T-cell (primary cell): Measurements from ENCODE around the gene OSBPL5. TPM values are rescaled to one million over a fixed set of nuclear protein-coding genes. Genes with fewer than 3 reads are reported as not detected.
"Not testable (repeated sequence)": the region's sequence is repeated elsewhere in the genome, so short reads cannot be mapped to it uniquely, and the experiment has no call there.

ENCODE experiments used
- ATAC-seq, 4 experiments: fragments of 200-7000 bp in 3 of 4; fragments of 150-1000 bp in 1 of 4; cut with Tn5 transposase; replicated peaks in 1 of 4; 1 replicate in 3 of 4; 2 replicates in 1 of 4; pipeline ENCODE4 v1.10.0; 2021; ENCODE audit warnings: moderate library complexity in 3 of 4, mild to moderate bottlenecking in 2 of 4, moderate number of reproducible peaks in 1 of 4
- CTCF ChIA-PET, 2 donors: fragments of 300-600 bp; sonication (Branson Sonifier 250); formaldehyde crosslinking; loops; one replicate each; lab custom pipeline; 2022; ENCODE audit warnings: antibody characterized with exemption in 2 of 2; lab: Charles Lee
- POLR2A ChIA-PET, 2 donors: fragments of 300-600 bp; sonication (Branson Sonifier 250); formaldehyde crosslinking; loops; one replicate each; lab custom pipeline; 2022; ENCODE audit warnings: antibody characterized with exemption in 2 of 2; lab: Charles Lee
- DNase-seq, 35 experiments: peaks; one replicate each; pipeline versions ENCODE4 v3.0.0 to v3.0.0-alpha.2; 2013 to 2023
- H3K27ac ChIP-seq: one replicate; pipeline ENCODE4 v1.5.1; 2013; ENCODE audit warnings: low read length
- H3K27me3 ChIP-seq, 2 experiments: replicated peaks in 1 of 2; 1 replicate in 1 of 2; 2 replicates in 1 of 2; pipeline versions ENCODE4 v1.6.1 to v1.7.0; 2013; ENCODE audit warnings: low read length in 1 of 2, mixed read lengths in 1 of 2; ENCODE audit not compliant: control insufficient read depth in 2 of 2, insufficient read depth in 2 of 2; ENCODE audit errors: extremely low read depth in 1 of 2
- H3K36me3 ChIP-seq, 2 donors: 1 replicate in 1 of 2; 2 replicates in 1 of 2; pipeline versions ENCODE4 v1.6.1 to v1.7.0; 2013; ENCODE audit warnings: low read length in 1 of 2; ENCODE audit not compliant: control insufficient read depth in 2 of 2, insufficient read depth in 1 of 2; ENCODE audit errors: extremely low read depth in 1 of 2
- H3K4me1 ChIP-seq, 2 experiments: 1 replicate in 1 of 2; 2 replicates in 1 of 2; pipeline versions ENCODE4 v1.6.1 to v1.7.0; 2013; ENCODE audit warnings: low read length in 2 of 2, mixed read lengths in 1 of 2; ENCODE audit not compliant: insufficient read depth in 2 of 2, control insufficient read depth in 1 of 2; ENCODE audit errors: extremely low read depth in 1 of 2
- H3K4me3 ChIP-seq, 2 donors: 1 replicate in 1 of 2; 2 replicates in 1 of 2; pipeline versions ENCODE4 v1.5.1 to v1.7.0; 2013; ENCODE audit warnings: mild to moderate bottlenecking in 2 of 2, low read length in 1 of 2, moderate library complexity in 1 of 2; ENCODE audit not compliant: control insufficient read depth in 1 of 2; ENCODE audit errors: extremely low read depth in 1 of 2
- H3K9me3 ChIP-seq: 2 replicates; pipeline ENCODE4 v1.7.0; 2013
- H3K27ac Mint-ChIP-seq, 2 donors: one replicate each; pipeline ENCODE4 v1.8.0; 2020 to 2021; ENCODE audit warnings: mild to moderate bottlenecking in 2 of 2, mixed read lengths in 2 of 2
- H3K27me3 Mint-ChIP-seq, 2 donors: one replicate each; pipeline ENCODE4 v1.8.0; 2021 to 2022; ENCODE audit warnings: mixed read lengths in 2 of 2
- H3K36me3 Mint-ChIP-seq: one replicate; pipeline ENCODE4 v1.8.0; 2021; ENCODE audit warnings: mixed read lengths
- H3K4me1 Mint-ChIP-seq, 3 donors: one replicate each; pipeline ENCODE4 v1.8.0; 2020 to 2022; ENCODE audit warnings: mixed read lengths in 3 of 3, mild to moderate bottlenecking in 1 of 3
- H3K4me3 Mint-ChIP-seq, 3 donors: one replicate each; pipeline ENCODE4 v1.8.0; 2020 to 2022; ENCODE audit warnings: mild to moderate bottlenecking in 3 of 3, mixed read lengths in 3 of 3, moderate library complexity in 3 of 3
- H3K9me3 Mint-ChIP-seq, 3 donors: one replicate each; pipeline ENCODE4 v1.8.0; 2020 to 2022; ENCODE audit warnings: mixed read lengths in 3 of 3
- WGBS: methylation state at CpG from one replicate; pipeline ENCODE4 v1.1.5; 2013; ENCODE audit warnings: missing lambda C conversion rate; ENCODE audit not compliant: insufficient coverage; 5-methylcytosine and 5-hydroxymethylcytosine counted together
- total RNA-seq, 35 experiments: library from RNA in 6 of 35; stranded (reverse) in 6 of 35; fragments of 120-200 nt in 1 of 35; gene quantifications; one replicate each; pipeline versions ENCODE4 v1.2.1 to v1.2.4 and lab custom pipeline; 2013 to 2026

The OSBPL5 gene
- total RNA-seq, 5 donors from 2014 or later (not counting 1 experiment from before 2014, with no cell fraction given), result 11.2 to 41.5 (median 20.9) TPM

DNA sequence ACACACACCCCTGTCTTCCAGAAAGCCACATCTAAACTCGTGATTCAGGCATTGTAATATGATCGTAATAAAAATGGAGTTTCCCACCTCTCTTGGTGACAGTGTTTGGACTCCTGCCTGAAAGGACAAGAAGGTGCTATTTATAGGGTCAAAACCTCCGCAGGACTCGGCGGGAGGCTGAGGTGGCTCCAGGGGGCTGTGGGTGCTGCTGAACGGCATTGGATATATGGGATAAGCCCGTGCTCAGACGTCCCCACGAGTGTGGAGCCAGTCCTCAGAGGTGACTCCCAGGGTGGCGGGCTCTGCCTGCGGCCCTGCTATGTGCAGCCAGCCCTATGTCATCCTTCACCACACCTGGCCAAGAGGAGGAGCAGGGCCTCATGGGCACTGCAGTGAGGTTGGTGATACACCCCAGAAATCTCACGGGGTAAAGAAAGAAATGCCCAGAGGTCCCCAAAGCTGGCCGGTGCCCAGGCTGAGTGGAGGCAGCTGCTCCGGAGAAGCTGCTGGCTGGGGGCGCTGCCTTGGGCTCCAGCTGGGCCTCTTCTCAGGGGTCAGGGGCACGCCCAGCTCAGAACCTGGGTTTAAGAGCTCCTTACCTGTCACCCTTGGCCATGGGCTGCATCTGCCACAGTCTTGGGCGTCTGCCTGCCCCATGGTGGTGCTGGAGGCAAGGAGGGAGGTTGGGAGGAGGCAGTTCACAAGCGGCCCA is 5.1 kb upstream of the OSBPL5 start:
- POLR2A ChIA-PET, result no interaction called here
- CTCF ChIA-PET, result no interaction called here
- WGBS, result 66% methylated on average over 14 of the region's 18 CpGs

GRCh38 chr11:3169255-3170043 is 4.3 kb upstream of the OSBPL5 start:
- peak in 1 of 4 experiments; percentile 23 for ATAC-seq
- CTCF ChIA-PET, result interaction anchor here in 1 of 2 donors (0.7 kb wide), 1 partner anchor 78 kb away, joined by 8 read pairs; no protein-coding TSS in a partner anchor
- Mint-ChIP-seq H3K27ac (no peak overlapping the region), H3K4me1 (peaks cover 16 to 25% (median 25%) of the 10 kb centered on the region in 3 donors), H3K4me3 (peak overlapping the region; percentile 43 to 73 (median 61)), H3K36me3 (no peaks in the 10 kb centered on the region), H3K9me3 (no peaks in the 10 kb centered on the region), H3K27me3 (peaks cover 8 to 43% of the 10 kb centered on the region in 2 donors)
- DNase-seq, result no peak
- Histone ChIP-seq H3K36me3 (no peaks in the 10 kb centered on the region), H3K4me3 (peak overlapping the region; percentile 18 to 65), H3K4me1 (peaks cover 16 to 55% of the 10 kb centered on the region in 2 experiments), H3K9me3 (no peaks in the 10 kb centered on the region), H3K27me3 (peaks cover 0 to 69% of the 10 kb centered on the region in 2 experiments), H3K27ac (no peak overlapping the region)
- POLR2A ChIA-PET, result no interaction called here
- WGBS, result 10% methylated on average over 28 of the region's 31 CpGs

More for the DNA sequence above, 5.1 kb upstream of the OSBPL5 start:
- peak overlapping the region; percentile 43 to 73 (median 61) for H3K4me3 Mint-ChIP-seq
- no peak for DNase-seq
- Histone ChIP-seq H3K4me1 (peaks cover 16 to 52% of the 10 kb centered on the region in 2 experiments), H3K36me3 (no peaks in the 10 kb centered on the region), H3K27me3 (peaks cover 0 to 69% of the 10 kb centered on the region in 2 experiments), H3K4me3 (no peak overlapping the region), H3K27ac (no peak overlapping the region), H3K9me3 (no peaks in the 10 kb centered on the region)
- peaks cover 8 to 43% of the 10 kb centered on the region in 2 donors for H3K27me3 Mint-ChIP-seq
- no peak for ATAC-seq
- no peaks in the 10 kb centered on the region for H3K36me3 Mint-ChIP-seq
- H3K9me3 Mint-ChIP-seq, result no peaks in the 10 kb centered on the region
- peaks cover 16 to 25% (median 25%) of the 10 kb centered on the region in 3 donors for H3K4me1 Mint-ChIP-seq
- no peak overlapping the region for H3K27ac Mint-ChIP-seq

GRCh38 chr11:3168742-3169254 is 3.7 kb upstream of the OSBPL5 start:
- not testable (repeated sequence) for H3K9me3 ChIP-seq, H3K27ac Mint-ChIP-seq, DNase-seq, ATAC-seq, H3K36me3 ChIP-seq, H3K27ac ChIP-seq, H3K9me3 Mint-ChIP-seq, H3K36me3 Mint-ChIP-seq
- peaks cover 19 to 29% (median 28%) of the 10 kb centered on the region in 3 donors for H3K4me1 Mint-ChIP-seq
- Histone ChIP-seq H3K4me3 (peak overlapping the region; percentile 18 to 65), H3K4me1 (peaks cover 20 to 61% of the 10 kb centered on the region in 2 experiments), H3K27me3 (peaks cover 0 to 75% of the 10 kb centered on the region in 2 experiments)
- 67% methylated on average over 10 of the region's 17 CpGs for WGBS
- peak overlapping the region; percentile 13 to 73 (median 61) for H3K4me3 Mint-ChIP-seq
- peaks cover 8 to 46% of the 10 kb centered on the region in 2 donors for H3K27me3 Mint-ChIP-seq
- CTCF ChIA-PET, result interaction anchor here in 1 of 2 donors (0.7 kb wide), 1 partner anchor 78 kb away, joined by 8 read pairs; no protein-coding TSS in a partner anchor
- POLR2A ChIA-PET, result interaction anchor here in 1 of 2 donors (0.5 kb wide), 1 partner anchor 655 kb away, joined by 3 read pairs; no protein-coding TSS in a partner anchor

- H3K9me3 ChIP-seq, result no peaks in the 10 kb centered on the region
- H3K4me3 ChIP-seq, result no peak overlapping the region
- Mint-ChIP-seq H3K27me3 (peaks cover 8 to 56% of the 10 kb centered on the region in 2 donors), H3K4me3 (no peak overlapping the region), H3K9me3 (no peaks in the 10 kb centered on the region), H3K27ac (no peak overlapping the region), H3K36me3 (no peaks in the 10 kb centered on the region), H3K4me1 (peaks cover 29 to 40% (median 32%) of the 10 kb centered on the region in 3 donors)
- H3K27ac ChIP-seq, result no peak overlapping the region
- ChIA-PET CTCF (no interaction called here), POLR2A (no interaction called here)
- H3K36me3 ChIP-seq, result no peaks in the 10 kb centered on the region
- DNase-seq (no peak), ATAC-seq (no peak)
- H3K4me1 ChIP-seq, result peaks cover 20 to 72% of the 10 kb centered on the region in 2 experiments
- WGBS, result 81% methylated on average over 19 of the region's 20 CpGs
- H3K27me3 ChIP-seq, result peaks cover 0 to 83% of the 10 kb centered on the region in 2 experiments
These were observed 2.3 kb upstream of the OSBPL5 start for GRCh38 chr11:3167143-3168119.

- no peaks in the 10 kb centered on the region for H3K9me3 ChIP-seq
- no peaks in the 10 kb centered on the region for H3K9me3 Mint-ChIP-seq
- H3K27me3 ChIP-seq, result peaks cover 0 to 82% of the 10 kb centered on the region in 2 experiments
- CTCF ChIA-PET, result no interaction called here
- no peak overlapping the region for H3K27ac ChIP-seq
- POLR2A ChIA-PET, result no interaction called here
- H3K4me1 Mint-ChIP-seq, result peaks cover 32 to 40% (median 33%) of the 10 kb centered on the region in 3 donors
- H3K4me3 ChIP-seq, result no peak overlapping the region
- peaks cover 10 to 51% of the 10 kb centered on the region in 2 donors for H3K27me3 Mint-ChIP-seq
- H3K27ac Mint-ChIP-seq, result no peak overlapping the region
- 88% methylated on average over 24 of the region's 25 CpGs for WGBS
- ATAC-seq (no peak), DNase-seq (no peak)
- peak overlapping the region in 2 of 3 donors; percentile 70 to 87 for H3K4me3 Mint-ChIP-seq
- H3K4me1 ChIP-seq, result peaks cover 16 to 71% of the 10 kb centered on the region in 2 experiments
- no peaks in the 10 kb centered on the region for H3K36me3 ChIP-seq
- no peaks in the 10 kb centered on the region for H3K36me3 Mint-ChIP-seq
These were observed 1.4 kb upstream of the OSBPL5 start for GRCh38 chr11:3166268-3167142.
